H1 (cell line): ENCODE results near the gene RAB36. TPM values are rescaled to one million over a fixed set of nuclear protein-coding genes. Genes with fewer than 3 reads are reported as not detected.

Experiments
- CTCF ChIA-PET: fragments of 300-600 bp; sonication (Branson Sonifier 250); formaldehyde crosslinking; loops from one replicate; lab custom pipeline; 2021; ENCODE audit not compliant: partially characterized antibody; lab: Charles Lee
- POLR2A ChIA-PET: fragments of 300-600 bp; sonication (Branson Sonifier 250); formaldehyde crosslinking; loops from one replicate; lab custom pipeline; 2021; ENCODE audit warnings: inconsistent platforms; ENCODE audit not compliant: partially characterized antibody; lab: Charles Lee
- DNase-seq, 2 experiments: peaks; one replicate each; pipeline versions ENCODE4 v3.0.0 to v3.0.0-alpha.2; 2010 to 2022; ENCODE audit warnings: low spot score in 2 of 2, low read depth in 1 of 2, mixed read lengths in 1 of 2
- FAIRE-seq: peaks from 2 replicates; lab custom pipeline; 2011; peaks lifted over from hg19 to GRCh38; lab: Jason Lieb, UNC
- H2AFZ ChIP-seq: 2 replicates; pipeline ENCODE4 v1.8.1; 2012; ENCODE audit warnings: low read length, inconsistent platforms
- H2AK5ac ChIP-seq: 2 replicates; pipeline ENCODE4 v1.6.1; 2013; ENCODE audit warnings: low read depth, low read length
- H2BK120ac ChIP-seq: replicated peaks from 2 replicates; pipeline ENCODE3; 2013; ENCODE audit warnings: low read depth, low read length, inconsistent platforms
- H2BK12ac ChIP-seq: 2 replicates; pipeline ENCODE4 v1.6.1; 2013; ENCODE audit warnings: low read depth, low read length
- H2BK15ac ChIP-seq: 2 replicates; pipeline ENCODE4 v1.6.1; 2013; ENCODE audit warnings: low read length
- H2BK20ac ChIP-seq: 2 replicates; pipeline ENCODE4 v1.6.1; 2013; ENCODE audit warnings: low read length
- H2BK5ac ChIP-seq: 2 replicates; pipeline ENCODE4 v1.6.1; 2013; ENCODE audit warnings: low read depth, low read length
- H3K14ac ChIP-seq: 2 replicates; pipeline ENCODE4 v1.6.1; 2013; ENCODE audit warnings: inconsistent platforms; ENCODE audit not compliant: insufficient read length
- H3K18ac ChIP-seq: 2 replicates; pipeline ENCODE4 v1.6.1; 2013; ENCODE audit warnings: low read length; ENCODE audit errors: extremely low read depth
- H3K23ac ChIP-seq: 2 replicates; pipeline ENCODE4 v1.6.1; 2013; ENCODE audit warnings: inconsistent platforms; ENCODE audit not compliant: insufficient read length
- H3K23me2 ChIP-seq: 2 replicates; pipeline ENCODE4 v1.6.1; 2013; ENCODE audit warnings: low read depth, low read length
- H3K27ac ChIP-seq: 2 replicates; pipeline ENCODE4 v1.6.1; 2011; ENCODE audit warnings: low read depth, low read length, inconsistent platforms
- H3K27me3 ChIP-seq, 4 experiments: replicated peaks in 1 of 4; 1 replicate in 1 of 4; 2 replicates in 3 of 4; pipeline versions ENCODE4 v1.6.1 to v1.8.1; 2011 to 2013; ENCODE audit warnings: low read length in 3 of 4, mild to moderate bottlenecking in 3 of 4, inconsistent platforms in 2 of 4, mixed read lengths in 2 of 4, moderate library complexity in 1 of 4; ENCODE audit not compliant: control insufficient read depth in 3 of 4, insufficient read depth in 3 of 4; ENCODE audit errors: extremely low read depth in 1 of 4
- H3K36me3 ChIP-seq, 4 experiments: 2 replicates each; pipeline versions ENCODE4 v1.6.1 to v1.8.1; 2011 to 2013; ENCODE audit warnings: mild to moderate bottlenecking in 4 of 4, low read length in 3 of 4, moderate library complexity in 2 of 4, control low read depth in 1 of 4, inconsistent platforms in 1 of 4; ENCODE audit not compliant: insufficient read depth in 4 of 4, control insufficient read depth in 2 of 4
- H3K4ac ChIP-seq: replicated peaks from 2 replicates; pipeline ENCODE3; 2013; ENCODE audit warnings: low read length, low read depth, mixed read lengths, inconsistent platforms; ENCODE audit not compliant: insufficient read length
- H3K4me1 ChIP-seq, 4 experiments: replicated peaks in 1 of 4; 1 replicate in 1 of 4; 2 replicates in 3 of 4; pipeline versions ENCODE4 v1.6.1 to v1.8.1; 2011 to 2013; ENCODE audit warnings: low read length in 3 of 4, inconsistent platforms in 2 of 4, mixed read lengths in 1 of 4; ENCODE audit not compliant: insufficient read depth in 4 of 4, control insufficient read depth in 3 of 4
- H3K4me2 ChIP-seq, 2 experiments: 2 replicates each; pipeline versions ENCODE4 v1.6.1 to v1.8.1; 2011 to 2013; ENCODE audit warnings: low read depth in 2 of 2, low read length in 2 of 2, control low read depth in 1 of 2, inconsistent platforms in 1 of 2, mild to moderate bottlenecking in 1 of 2; ENCODE audit not compliant: insufficient read depth in 1 of 2
- H3K4me3 ChIP-seq, 4 experiments: fragments of 200-600, 300-600 bp in 1 of 4; sonication (generic), shearing (Covaris generic), sonication (Bioruptor Twin) in 1 of 4; 2 replicates each; pipeline versions ENCODE4 v1.5.1 to v1.8.1; 2011 to 2016; ENCODE audit warnings: low read length in 4 of 4, low read depth in 3 of 4, control low read depth in 2 of 4, inconsistent platforms in 2 of 4, mild to moderate bottlenecking in 2 of 4, mixed read lengths in 1 of 4, moderate library complexity in 1 of 4; ENCODE audit not compliant: insufficient read depth in 2 of 4; ENCODE audit errors: extremely low read depth in 1 of 4
- H3K56ac ChIP-seq: replicated peaks from 2 replicates; pipeline ENCODE3; 2013; ENCODE audit warnings: low read depth, mild to moderate bottlenecking, mixed read lengths, low read length, inconsistent platforms; ENCODE audit not compliant: insufficient read length
- H3K79me1 ChIP-seq: 2 replicates; pipeline ENCODE4 v1.6.1; 2013; ENCODE audit warnings: low read depth, low read length, control low read depth
- H3K79me2 ChIP-seq, 2 experiments: 2 replicates each; pipeline versions ENCODE4 v1.6.1 to v1.8.1; 2012 to 2013; ENCODE audit warnings: low read length in 2 of 2, mild to moderate bottlenecking in 2 of 2, inconsistent platforms in 1 of 2; ENCODE audit not compliant: insufficient read depth in 2 of 2, control insufficient read depth in 1 of 2
- H3K9ac ChIP-seq, 4 experiments: replicated peaks in 1 of 4; 1 replicate in 1 of 4; 2 replicates in 3 of 4; pipeline versions ENCODE4 v1.6.1 to v1.8.1; 2011 to 2013; ENCODE audit warnings: low read depth in 3 of 4, low read length in 3 of 4, control low read depth in 2 of 4, mild to moderate bottlenecking in 2 of 4, moderate library complexity in 2 of 4, inconsistent platforms in 1 of 4; ENCODE audit errors: extremely low read depth in 1 of 4
- H3K9me3 ChIP-seq, 2 experiments: 2 replicates each; pipeline versions ENCODE4 v1.6.1 to v1.8.1; 2012 to 2013; ENCODE audit warnings: mild to moderate bottlenecking in 2 of 2, moderate library complexity in 2 of 2, control low read depth in 1 of 2, inconsistent platforms in 1 of 2, low read depth in 1 of 2, low read length in 1 of 2, mixed read lengths in 1 of 2; ENCODE audit not compliant: insufficient read depth in 2 of 2
- H4K20me1 ChIP-seq, 2 experiments: replicated peaks in 1 of 2; 2 replicates each; pipeline versions ENCODE3 to v1.8.1; 2011 to 2013; ENCODE audit warnings: inconsistent platforms in 2 of 2, low read length in 2 of 2, mild to moderate bottlenecking in 1 of 2; ENCODE audit not compliant: insufficient read depth in 2 of 2, control insufficient read depth in 1 of 2
- H4K5ac ChIP-seq: 2 replicates; pipeline ENCODE4 v1.6.1; 2013; ENCODE audit warnings: low read length, low read depth, mixed read lengths, inconsistent platforms; ENCODE audit not compliant: insufficient read length
- H4K8ac ChIP-seq: 2 replicates; pipeline ENCODE4 v1.8.0; 2013; ENCODE audit warnings: mild to moderate bottlenecking, moderate library complexity, low read length, inconsistent platforms; ENCODE audit not compliant: insufficient read depth; ENCODE audit errors: extremely low read depth
- H4K91ac ChIP-seq: replicated peaks from 2 replicates; pipeline ENCODE3; 2013; ENCODE audit warnings: low read length, mixed read lengths, inconsistent platforms; ENCODE audit not compliant: insufficient read length
- POLR2AphosphoS5 ChIP-seq: IDR thresholded peaks from 2 replicates; pipeline ENCODE4 v1.6.1; 2011; ENCODE audit warnings: low read depth, low read length
- SP4 ChIP-seq: IDR thresholded peaks from 2 replicates; pipeline ENCODE4 v1.6.1; 2012; ENCODE audit warnings: low read length, inconsistent platforms
- WGBS, 2 experiments: shearing (Covaris generic) in 1 of 2; methylation state at CpG; one replicate each; pipeline versions ENCODE4 v1.1.6 to v1.1.7; 2013 to 2015; ENCODE audit warnings: low lambda C conversion rate in 2 of 2, mixed read lengths in 2 of 2, inconsistent platforms in 1 of 2, low coverage in 1 of 2, missing lambda C conversion rate in 1 of 2; ENCODE audit not compliant: insufficient replicate concordance in 2 of 2, insufficient coverage in 1 of 2, insufficient read length in 1 of 2; ENCODE audit errors: extremely low coverage in 1 of 2, missing lambda C conversion rate in 1 of 2; 5-methylcytosine and 5-hydroxymethylcytosine counted together
- polyA plus RNA-seq, 7 experiments: library from polyadenylated mRNA; depleted of rRNA in 3 of 7; stranded (reverse) in 5 of 7; unstranded in 2 of 7; fragments of >200 nt in 5 of 7; fragments of 200-250 nt in 2 of 7; gene quantifications; 1 replicate in 5 of 7; 2 replicates in 1 of 7; 4 replicates in 1 of 7; pipeline versions ENCODE4 v1.2.1 to v1.2.3, GENCODE V29; 2011 to 2013; ENCODE audit warnings: missing spikeins in 2 of 7, mixed read lengths in 2 of 7
- total RNA-seq: library from RNA; stranded (reverse); fragmentation: NEBNext Ultra II Directional; extraction: Animal tissue kit (Norgen Biotek cat#: 25700); gene quantifications from 2 replicates; pipeline ENCODE4 v1.2.1, GENCODE V29; 2021

RAB36 gene
- total and polyA plus RNA-seq, 2 of the 8 experiments (the other 6 are each of a cell fraction or from before 2014, with no cell fraction given): 1.0 to 1.5 TPM

GRCh38 chr22:23109079-23109347, 36.3 kb upstream of the RAB36 start:
- Histone ChIP-seq H2BK15ac (no peak overlapping the region), H2BK20ac (no peak overlapping the region), H3K56ac (no peak overlapping the region), H3K9ac (no peak overlapping the region), H3K14ac (no peak overlapping the region), H3K27me3 (no peaks in the 10 kb centered on the region; a peak in 3 of 7 replicates), H4K8ac (no peak overlapping the region), H3K27ac (no peak overlapping the region), H3K4ac (no peak overlapping the region), H3K23ac (no peak overlapping the region), H2AK5ac (no peak overlapping the region), H2AFZ (no peak overlapping the region), H3K4me2 (no peak overlapping the region), H2BK12ac (no peak overlapping the region), H2BK120ac (no peak overlapping the region), H4K20me1 (peaks cover 3 to 20% of the 10 kb centered on the region in 2 experiments), H3K79me2 (no peaks in the 10 kb centered on the region), H3K4me1 (no peaks in the 10 kb centered on the region; a peak in 1 of 7 replicates), H3K23me2 (no peaks in the 10 kb centered on the region), H3K79me1 (no peaks in the 10 kb centered on the region), H3K36me3 (no peaks in the 10 kb centered on the region), H3K9me3 (no peaks in the 10 kb centered on the region), H3K18ac (no peak overlapping the region), H4K91ac (no peak overlapping the region), H4K5ac (no peak overlapping the region), H2BK5ac (no peak overlapping the region), H3K4me3 (no peak overlapping the region)
- 89% methylated on average over 5 of the region's 6 CpGs; no CpG with 5 or more reads in 1 of the 2 experiments for WGBS, 2 experiments
- no peak for FAIRE-seq
- ChIA-PET POLR2A (no interaction called here), CTCF (interaction anchor here (0.8 to 3.9 kb wide), 8 partner anchors 12 to 646 kb away, joined by 3 to 32 read pairs (median 4); partner anchors contain the start of gene GNAZ)
- DNase-seq: no peak
- no peak for TF ChIP-seq POLR2AphosphoS5
- no peak for TF ChIP-seq SP4
